GM18508 (cell line): Measurements from ENCODE around the gene INTS4.
"Not testable (repeated sequence)": the region's sequence is repeated elsewhere in the genome, so short reads cannot be mapped to it uniquely, and the experiment has no call there.

Source experiments
- ATAC-seq: cut with Tn5 transposase; IDR thresholded peaks from one replicate; pipeline ENCODE4 v1.9.1; 2021; ENCODE audit warnings: moderate number of reproducible peaks; ENCODE audit not compliant: insufficient read depth, unreplicated experiment

The INTS4 gene

GRCh38 chr11:77886401-77886800 is 108.1 kb downstream of the INTS4 start:
- no peak for ATAC-seq

GRCh38 chr11:77884829-77885190 is 109.7 kb downstream of the INTS4 start:
- no peak for ATAC-seq

GRCh38 chr11:77884186-77884828 is 110.2 kb downstream of the INTS4 start:
- no peak for ATAC-seq

DNA sequence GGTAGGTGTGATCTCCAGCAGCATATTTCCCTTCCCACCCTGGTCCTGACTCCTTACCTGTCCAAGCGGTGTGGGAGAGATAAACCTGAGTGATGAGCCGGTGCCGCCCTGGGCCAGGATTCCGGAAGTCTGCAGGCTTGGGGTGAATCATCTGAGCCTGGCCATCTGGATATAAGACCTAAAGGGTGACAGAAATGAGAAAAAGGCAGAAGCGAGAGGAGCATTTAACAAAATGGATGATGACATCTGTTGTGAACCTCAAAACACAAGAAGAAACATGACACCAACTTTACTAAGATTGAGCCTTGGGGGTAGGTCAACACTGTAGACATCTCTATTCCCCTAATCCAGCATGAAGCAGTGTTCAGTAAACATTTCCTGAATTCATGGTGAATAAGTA is 110.7 kb downstream of the INTS4 start:
- no peak for ATAC-seq

- ATAC-seq: no peak
Measured at GRCh38 chr11:77882396-77882795, 112.1 kb downstream of the INTS4 start.

DNA sequence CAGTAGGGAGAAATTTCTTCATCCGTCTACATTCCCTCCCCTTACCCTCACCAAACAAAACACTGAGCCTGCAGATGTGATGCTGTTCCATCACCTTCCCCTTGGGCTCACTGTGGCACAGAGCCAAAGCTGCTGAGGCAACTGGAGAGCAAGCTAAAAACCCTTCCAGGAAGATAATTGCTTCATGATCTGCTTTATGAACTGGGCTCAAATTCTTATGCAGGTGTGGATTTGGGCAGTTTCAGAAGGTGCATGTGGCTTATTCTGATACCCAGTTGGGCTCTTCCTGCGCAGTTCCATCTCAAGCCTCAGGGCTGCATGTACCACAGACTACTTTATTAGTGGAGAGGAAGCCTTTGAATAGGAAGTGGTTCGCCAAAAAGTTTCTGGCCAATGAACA is 115.2 kb downstream of the INTS4 start:
- ATAC-seq: no peak

DNA sequence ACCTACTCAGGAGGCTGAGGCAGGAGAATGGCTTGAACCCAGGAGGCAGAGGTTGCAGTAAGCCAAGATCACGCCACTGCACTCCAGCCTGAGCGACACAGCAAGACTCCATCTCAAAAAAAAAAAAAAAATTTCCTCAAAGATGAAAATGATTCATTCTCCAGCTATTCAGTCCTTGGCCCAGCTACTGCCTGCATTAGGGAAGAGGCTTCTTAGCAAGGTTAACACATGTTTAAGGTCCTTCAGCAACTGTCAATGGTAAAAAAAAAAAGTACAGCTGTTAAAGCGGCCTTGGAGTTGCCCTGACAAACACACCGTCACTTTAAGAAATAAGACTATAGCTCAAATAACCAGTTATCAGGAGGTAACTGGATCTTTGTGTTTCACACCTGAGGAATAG is 116.2 kb downstream of the INTS4 start:
- ATAC-seq: not testable (repeated sequence)

DNA sequence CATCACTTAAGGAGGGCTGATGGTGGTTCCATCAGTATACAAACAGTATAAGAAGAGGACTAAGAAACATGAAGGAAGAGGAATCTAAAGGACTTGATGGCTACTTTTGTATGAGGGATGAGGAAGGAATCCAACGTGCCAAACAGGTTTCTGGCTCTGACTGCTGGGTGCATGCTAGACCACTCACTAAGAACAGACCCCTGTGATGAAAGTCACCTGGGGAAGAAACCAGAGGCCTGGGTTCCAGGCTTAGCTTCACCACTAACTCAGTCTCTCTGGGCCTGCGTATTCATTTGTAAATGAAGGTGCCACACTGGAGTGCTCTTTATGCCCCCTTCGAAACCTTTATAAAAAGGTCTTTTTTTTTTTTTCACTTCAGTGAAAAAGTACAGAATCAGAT is 118.4 kb downstream of the INTS4 start:
- ATAC-seq: no peak

GRCh38 chr11:77874206-77874605 is 120.3 kb downstream of the INTS4 start:
- no peak for ATAC-seq

DNA sequence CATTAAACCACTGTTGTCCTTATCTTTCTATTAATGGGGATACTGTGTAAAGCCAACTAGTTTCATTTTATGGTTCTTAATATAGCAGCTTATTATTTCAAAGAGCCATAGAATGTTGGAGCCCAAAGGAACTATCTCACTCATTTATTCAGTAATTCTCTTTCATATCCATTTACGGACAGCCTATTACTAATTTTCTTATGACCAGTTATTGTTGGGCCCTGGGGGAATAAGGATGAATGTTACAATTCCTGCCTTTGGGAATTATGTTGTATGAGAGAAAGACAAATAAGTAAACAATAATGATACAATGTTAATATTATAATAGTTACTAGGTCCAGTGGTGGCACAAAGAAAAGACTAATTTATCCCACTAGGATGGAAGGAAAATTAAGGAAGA is 121.1 kb downstream of the INTS4 start:
- ATAC-seq: no peak

GRCh38 chr11:77871855-77872254 is 122.6 kb downstream of the INTS4 start:
- no peak for ATAC-seq

DNA sequence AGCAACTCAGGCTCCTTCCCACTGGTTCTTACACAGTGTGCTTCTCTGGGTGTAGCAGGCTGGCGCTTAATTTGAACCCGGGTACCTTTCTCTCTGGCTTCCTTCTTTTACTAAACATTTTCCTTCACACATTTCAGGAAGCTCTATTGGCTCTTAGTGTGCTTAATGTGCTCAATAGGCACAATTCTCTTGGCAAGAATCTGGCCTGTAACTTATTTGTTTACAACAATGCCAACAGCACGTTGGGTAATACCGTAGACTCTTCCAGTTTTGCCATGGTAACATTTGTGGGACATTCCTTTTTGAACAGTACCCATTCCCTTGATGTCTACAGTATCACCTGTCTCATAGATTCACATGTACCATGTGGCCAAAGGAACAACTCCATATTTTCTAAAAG is 125.7 kb downstream of the INTS4 start:
- ATAC-seq: no peak

- ATAC-seq: no peak
Measured at GRCh38 chr11:77866336-77866735, 128.1 kb downstream of the INTS4 start.

- no peak for ATAC-seq
Measured at GRCh38 chr11:77865805-77866204, 128.7 kb downstream of the INTS4 start.

- not testable (repeated sequence) for ATAC-seq
Measured at GRCh38 chr11:77861444-77861843, 133.0 kb downstream of the INTS4 start.

DNA sequence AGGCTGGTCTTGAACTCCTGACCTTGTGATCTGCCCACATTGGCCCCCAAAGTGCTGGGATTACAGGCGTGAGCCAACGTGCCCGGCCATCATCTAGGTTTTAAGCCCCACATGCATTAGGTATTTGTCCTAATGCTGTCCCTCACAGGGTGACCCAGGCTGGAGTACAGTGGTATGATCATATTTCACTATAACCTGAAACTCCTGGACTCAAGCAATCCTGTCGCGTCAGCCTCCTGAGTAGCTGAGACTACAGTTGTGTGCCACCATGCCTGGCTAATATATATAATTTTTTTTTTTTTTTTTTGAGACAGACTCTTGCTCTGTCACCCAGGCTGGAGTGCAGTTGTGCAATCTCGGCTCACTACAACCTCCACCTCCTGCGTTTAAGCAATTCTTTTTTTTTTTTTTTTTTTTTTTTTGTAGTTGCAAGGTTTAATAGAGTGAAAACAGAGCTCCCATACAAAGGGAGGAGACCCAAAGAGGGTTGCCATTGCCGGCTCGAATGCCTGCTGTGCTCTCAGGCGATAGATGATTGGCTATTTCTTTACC is 136.5 kb downstream of the INTS4 start:
- not testable (repeated sequence) for ATAC-seq

- ATAC-seq: no peak
Measured at GRCh38 chr11:77854838-77855237, 139.6 kb downstream of the INTS4 start.

DNA sequence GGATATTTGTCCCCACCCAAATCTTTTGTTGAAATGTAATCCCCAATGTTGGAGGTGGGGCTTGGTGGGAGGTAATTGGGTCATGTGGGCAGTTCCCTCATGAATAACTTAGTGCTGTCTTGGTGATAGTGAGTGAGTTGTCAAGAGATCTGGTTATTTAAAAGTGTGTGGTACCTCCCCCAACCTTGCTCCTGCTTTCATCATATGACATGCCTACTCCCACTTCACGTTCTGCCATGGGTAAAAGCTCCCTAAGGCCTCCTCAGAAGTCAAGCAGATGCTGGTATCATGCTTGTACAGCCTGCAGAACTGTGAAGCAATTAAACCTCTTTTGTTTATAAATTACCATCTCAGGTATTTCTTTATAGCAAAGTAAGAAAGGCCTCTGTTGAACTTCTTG is 143.0 kb downstream of the INTS4 start:
- ATAC-seq: no peak

DNA sequence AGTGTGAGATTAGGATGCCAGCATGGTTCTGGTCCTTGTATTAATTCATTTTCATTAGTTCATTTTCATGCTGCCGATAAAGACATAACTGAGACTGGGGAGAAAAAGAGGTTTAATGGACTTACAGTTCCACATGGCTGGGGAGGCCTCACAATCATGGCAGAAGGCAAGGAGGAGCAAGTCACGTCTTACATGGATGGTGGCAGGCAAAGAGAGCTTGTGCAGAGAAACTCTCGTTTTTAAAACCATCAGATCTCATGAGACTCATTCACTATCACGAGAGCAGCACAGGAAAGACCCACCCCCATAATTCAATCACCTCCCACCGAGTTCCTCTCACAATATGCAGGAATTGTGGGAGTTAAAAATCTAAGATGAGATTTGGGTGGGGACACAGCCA is 150.8 kb downstream of the INTS4 start:
- not testable (repeated sequence) for ATAC-seq

GRCh38 chr11:77842441-77843121 is 151.9 kb downstream of the INTS4 start:
- no peak for ATAC-seq

- no peak for ATAC-seq
Measured at GRCh38 chr11:77833302-77833701, 161.2 kb downstream of the INTS4 start.

DNA sequence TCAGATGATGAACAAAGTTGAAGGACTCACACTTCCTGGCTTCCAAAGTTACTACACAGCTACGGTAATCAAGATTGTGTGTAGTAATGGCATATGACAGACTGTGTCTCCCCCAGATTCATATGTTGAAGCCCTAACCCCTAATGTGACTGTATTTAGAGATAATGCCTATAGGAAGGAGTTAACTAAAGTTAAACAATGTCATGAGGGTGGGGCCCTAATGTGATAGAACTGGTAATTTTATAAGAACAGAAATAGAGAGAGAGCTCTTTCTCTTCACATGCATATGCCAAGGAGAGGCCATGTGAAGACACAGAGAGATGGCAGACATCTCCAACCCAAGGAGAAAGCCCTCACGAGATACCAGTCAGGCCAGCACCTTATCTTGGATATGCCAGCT is 165.5 kb downstream of the INTS4 start:
- no peak for ATAC-seq
